ENCODE data around the gene BIN2. TPM values are rescaled to one million over a fixed set of nuclear protein-coding genes. Genes with fewer than 3 reads are reported as not detected.

BIN2 gene
- total and polyA plus RNA-seq, 2 of the 4 experiments (the other 2 are of a cell fraction) = not detected

GRCh38 chr12:51369581-51369980 lies 45.6 kb upstream of the BIN2 start:
- dilution Hi-C loops (cut with HindIII; ENCODE audit: low sequenced_read_pairs, unreplicated experiment) = no loop called here
- DNase-seq (no peak), ATAC-seq (ENCODE audit: low read depth) (no peak)
- no peak overlapping the region for H3K56ac ChIP-seq (ENCODE audit: extremely low read depth, insufficient read depth, low read length)
- CTCF ChIA-PET = no interaction called here
- no peak overlapping the region for H3K4me3 ChIP-seq (ENCODE audit: insufficient read depth, low read depth, low read length)
- no peaks in the 10 kb centered on the region for H3K9me3 ChIP-seq (ENCODE audit: control insufficient read depth, insufficient read depth, low read length)
- peak overlapping the region; percentile 48; the same call in 1 of the 3 replicates for H2BK15ac ChIP-seq (ENCODE audit: low read depth, low read length)
- BruUV-seq (replicated peaks) = no TSS peak
- H2BK120ac ChIP-seq (ENCODE audit: low read depth, low read length) = peak overlapping the region; percentile 61
- H4K5ac ChIP-seq (ENCODE audit: low read depth, low read length) = no peak overlapping the region
- no peak for TF ChIP-seq RCOR1 (IDR thresholded peaks at IDR 0.05; ENCODE audit: insufficient replicate concordance, low read length)
- no peak for TF ChIP-seq POLR2A (IDR thresholded peaks at IDR 0.05; ENCODE audit: low read depth, low read length)
- TF ChIP-seq NFE2L2 (IDR thresholded peaks at IDR 0.05; ENCODE audit: low read depth, low read length) = no peak
- TF ChIP-seq BHLHE40 (IDR thresholded peaks at IDR 0.05; ENCODE audit: low read depth, low read length) = no peak
- TF ChIP-seq RAD21 (IDR thresholded peaks at IDR 0.05; ENCODE audit: low read length) = no peak
- no peak for TF ChIP-seq CEBPB (IDR thresholded peaks at IDR 0.05; ENCODE audit: low read depth, low read length)
- TF ChIP-seq RFX5 (IDR thresholded peaks at IDR 0.05; ENCODE audit: low read depth, low read length) = no peak
- TF ChIP-seq MAZ (IDR thresholded peaks at IDR 0.05; ENCODE audit: borderline replicate concordance, low read depth, low read length) = no peak
- no peak for TF ChIP-seq MXI1 (IDR thresholded peaks at IDR 0.05; ENCODE audit: borderline replicate concordance, low read depth, low read length)
- no peak for TF ChIP-seq FOS (IDR thresholded peaks at IDR 0.05; ENCODE audit: low read depth, low read length)
- TF ChIP-seq CHD1 (IDR thresholded peaks at IDR 0.05; ENCODE audit: low read depth, low read length) = no peak
- TF ChIP-seq ELK1 (IDR thresholded peaks at IDR 0.05; ENCODE audit: borderline replicate concordance, low read depth, low read length) = no peak
- no peak for TF ChIP-seq CTCF (conservative IDR thresholded peaks at IDR 0.05; ENCODE audit: low read depth, low read length)
- TF ChIP-seq MAFK (IDR thresholded peaks at IDR 0.05; ENCODE audit: low read depth, low read length) = no peak
- TF ChIP-seq SMC3 (IDR thresholded peaks at IDR 0.05; ENCODE audit: low read depth, low read length) = no peak
- H2AK9ac ChIP-seq (replicated peaks; ENCODE audit: low read depth, low read length, poor library complexity) = peak overlapping the region; percentile 79
- no peak overlapping the region for H3K27ac ChIP-seq (ENCODE audit: insufficient read depth, low read length)
- 100% methylated on average over 1 of the region's 4 CpGs; no CpG with 5 or more reads in 1 of the 2 experiments for WGBS, 2 experiments (ENCODE audit: extremely low coverage in 2 of 2, insufficient read length in 1 of 2)
- no peak overlapping the region for H4K91ac ChIP-seq (ENCODE audit: insufficient read depth, low read depth, low read length)
- H3K18ac ChIP-seq (ENCODE audit: low read depth, low read length) = no peak overlapping the region
- intact Hi-C loops (cut with micrococcal nuclease) = no loop called here
- POLR2A ChIA-PET (ENCODE audit: unreplicated experiment) = no interaction called here
- no peak overlapping the region for H3K23ac ChIP-seq (ENCODE audit: low read depth, low read length)
- H3K4me2 ChIP-seq (ENCODE audit: low read depth, low read length) = no peak overlapping the region
- H2BK5ac ChIP-seq (ENCODE audit: low read depth, low read length, poor library complexity, severe bottlenecking) = no peak overlapping the region
- in situ Hi-C loops (cut with MboI; ENCODE audit: low sequenced_read_pairs) = loop anchor here (25.0 kb wide), 1 partner anchor 857 kb away; the partner anchor contains the start of gene DIP2B
- peak overlapping the region; percentile 39 for H3K4ac ChIP-seq (ENCODE audit: low read depth, low read length)
- peaks cover 20% of the 10 kb centered on the region for H3K9me1 ChIP-seq (ENCODE audit: insufficient read depth, low read length)
- H2AK5ac ChIP-seq (ENCODE audit: low read depth, low read length) = peak overlapping the region; percentile 85
- H3K79me1 ChIP-seq (ENCODE audit: low read depth in 1 of 2, low read length in 2 of 2) = peaks cover 0 to 29% of the 10 kb centered on the region in 2 experiments; a peak in 1 of 4 replicates
- no peaks in the 10 kb centered on the region for H4K20me1 ChIP-seq (ENCODE audit: insufficient read depth, low read length)
- no peak overlapping the region for H3K9ac ChIP-seq (ENCODE audit: low read depth, low read length)
- peak overlapping the region; percentile 57 for H2AFZ ChIP-seq (replicated peaks; ENCODE audit: low read length, poor library complexity)
- peak overlapping the region in 1 of 2 experiments; percentile 43; a peak in 1 of 4 replicates for H4K8ac ChIP-seq (ENCODE audit: low read depth in 2 of 2, low read length in 2 of 2)
- no peaks in the 10 kb centered on the region for H3K36me3 ChIP-seq (ENCODE audit: control insufficient read depth, insufficient read depth, low read length)
- H3K4me1 ChIP-seq (ENCODE audit: control insufficient read depth, insufficient read depth, low read length) = peaks cover 12% of the 10 kb centered on the region
- no peak overlapping the region; the same call in 1 of the 2 replicates for H2BK20ac ChIP-seq (ENCODE audit: low read depth, low read length)
- no peaks in the 10 kb centered on the region for H3K27me3 ChIP-seq (ENCODE audit: control insufficient read depth, insufficient read depth, low read length)
- H3K14ac ChIP-seq (replicated peaks; ENCODE audit: low read depth, low read length) = peak overlapping the region; percentile 53; the same call in 1 of the 2 replicates

Data from IMR-90 (cell line).